Muscle of leg (tissue), 11 donors: ENCODE results near the gene LPP. TPM values are rescaled to one million over a fixed set of nuclear protein-coding genes. Genes with fewer than 3 reads are reported as not detected.

Experiments used
- DNase-seq: peaks from one replicate; pipeline ENCODE4 v3.0.0; 2013
- H3K27ac ChIP-seq: one replicate; pipeline ENCODE4 v1.5.1; 2013; ENCODE audit warnings: mild to moderate bottlenecking, low read length, control low read depth
- H3K27me3 ChIP-seq: one replicate; pipeline ENCODE4 v1.6.1; 2013; ENCODE audit warnings: low read length; ENCODE audit not compliant: control insufficient read depth, insufficient read depth
- H3K36me3 ChIP-seq: one replicate; pipeline ENCODE4 v1.6.1; 2013; ENCODE audit warnings: low read length; ENCODE audit not compliant: control insufficient read depth, insufficient read depth
- H3K4me1 ChIP-seq: one replicate; pipeline ENCODE4 v1.6.1; 2013; ENCODE audit warnings: low read length; ENCODE audit not compliant: control insufficient read depth, insufficient read depth
- H3K4me3 ChIP-seq: one replicate; pipeline ENCODE4 v1.5.1; 2013; ENCODE audit warnings: low read length, control low read depth
- H3K9me3 ChIP-seq: replicated peaks from 2 replicates; pipeline ENCODE4 v1.6.1; 2013; ENCODE audit warnings: low read depth, low read length; ENCODE audit not compliant: control insufficient read depth
- WGBS: methylation state at CpG from one replicate; pipeline ENCODE4 v1.1.5; 2013; ENCODE audit warnings: missing lambda C conversion rate; ENCODE audit not compliant: insufficient coverage; 5-methylcytosine and 5-hydroxymethylcytosine counted together
- polyA plus RNA-seq, 8 donors: library from polyadenylated mRNA; unstranded; fragments of 120-200 nt; gene quantifications; one replicate each; pipeline versions ENCODE4 v1.2.1 to v1.2.3, GENCODE V29; 2013; ENCODE audit warnings: inconsistent platforms in 1 of 8, low replicate concordance in 1 of 8; ENCODE audit not compliant: insufficient read length in 8 of 8, insufficient read depth in 1 of 8
- total RNA-seq: library from RNA; stranded (reverse); fragments of 120-200 nt; gene quantifications from one replicate; pipeline ENCODE4 v1.2.4, GENCODE V29; 2013

The LPP gene
- total and polyA plus RNA-seq, 9 donors = 8.9 to 24.3 (median 13.5) TPM

DNA sequence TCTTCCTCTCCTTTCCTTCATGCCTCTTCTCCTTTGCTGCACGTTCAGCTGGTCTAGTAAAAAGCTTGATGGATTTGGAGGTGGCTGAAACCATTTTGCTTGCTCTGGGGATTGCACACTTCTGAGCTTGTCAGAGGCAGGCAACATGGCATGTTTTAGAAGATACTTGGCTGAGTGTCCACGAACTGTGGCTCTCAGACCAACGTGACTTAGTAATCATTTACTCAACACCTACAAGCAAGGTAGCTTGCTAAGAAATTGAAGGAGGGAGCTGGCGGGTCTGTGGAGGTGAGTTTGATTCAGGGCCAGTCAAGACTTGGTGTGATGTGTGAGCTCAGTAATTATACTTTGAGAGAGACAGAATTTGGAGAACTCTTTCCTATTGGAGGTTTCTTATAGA lies 196.0 kb downstream of the LPP start:
- Histone ChIP-seq H3K27me3 (no peaks in the 10 kb centered on the region), H3K9me3 (no peaks in the 10 kb centered on the region), H3K4me1 (peaks cover 25% of the 10 kb centered on the region), H3K4me3 (no peak overlapping the region), H3K27ac (no peak overlapping the region), H3K36me3 (no peaks in the 10 kb centered on the region)
- no peak for DNase-seq
- 100% methylated on average over 1 of the region's 4 CpGs for whole genome bisulfite sequencing

DNA sequence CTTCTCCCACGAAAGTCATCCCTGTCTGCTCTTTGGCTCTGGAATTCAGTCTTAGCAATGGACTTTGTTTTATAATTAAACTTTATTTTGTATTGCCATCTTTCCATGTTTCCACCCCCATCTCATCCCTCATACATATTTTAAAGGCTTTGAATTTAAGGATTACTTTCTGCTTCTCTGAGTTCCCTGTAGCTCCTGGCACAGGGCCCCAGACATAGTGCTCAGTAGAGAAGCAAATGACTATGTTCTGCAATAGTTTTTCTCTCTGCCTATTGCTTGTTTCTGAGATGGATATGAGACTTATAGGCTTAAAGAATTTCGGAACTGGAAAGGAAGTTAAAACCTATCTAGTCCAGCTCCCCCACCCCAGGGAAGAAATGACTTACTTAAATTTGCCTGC lies 197.0 kb downstream of the LPP start:
- no CpG with 5 or more reads among the region's 2 CpGs for WGBS
- Histone ChIP-seq H3K4me3 (no peak overlapping the region), H3K4me1 (peaks cover 20% of the 10 kb centered on the region), H3K27ac (no peak overlapping the region), H3K9me3 (no peaks in the 10 kb centered on the region), H3K27me3 (no peaks in the 10 kb centered on the region), H3K36me3 (no peaks in the 10 kb centered on the region)
- DNase-seq = no peak

- WGBS = 84% methylated on average over 5 of the region's 7 CpGs
- H3K4me3 ChIP-seq = no peak overlapping the region
These were observed 197.7 kb downstream of the LPP start for GRCh38 chr3:188351648-188352047.

DNA sequence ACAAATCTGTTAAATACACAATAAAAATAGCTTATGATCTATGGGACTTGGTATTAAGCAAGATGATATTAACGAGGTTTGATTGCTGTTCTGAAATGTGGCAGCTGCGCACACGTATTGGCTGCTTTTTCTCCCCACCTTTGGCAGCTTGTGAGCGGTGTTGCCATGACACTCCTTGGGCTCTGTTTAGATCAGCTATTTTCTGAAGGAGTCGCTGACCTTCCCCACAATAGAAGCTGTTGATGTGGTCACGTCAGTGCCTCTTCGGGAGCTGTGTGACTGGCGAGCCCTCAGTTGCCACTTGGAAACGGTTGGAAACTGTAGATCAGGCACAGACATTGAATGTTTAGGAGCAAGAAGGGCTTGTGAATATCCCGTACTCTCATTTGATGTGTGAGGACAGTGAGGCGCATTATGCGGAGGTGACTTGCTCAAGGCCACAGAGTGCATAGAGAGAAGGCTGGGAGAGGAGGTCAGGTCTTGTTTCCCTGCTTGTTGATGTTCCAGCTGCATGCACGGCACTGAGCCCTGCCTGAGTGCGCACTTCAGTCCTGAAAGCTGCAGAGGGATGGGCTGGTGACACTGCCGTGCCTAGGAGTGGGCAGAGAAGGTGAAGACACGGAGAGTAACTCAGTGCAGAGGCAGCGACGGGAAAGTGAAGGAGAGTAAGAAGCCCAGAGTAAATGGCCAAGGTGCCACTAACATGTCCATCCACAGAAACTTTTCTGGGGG lies 198.4 kb downstream of the LPP start:
- WGBS = 87% methylated on average over 16 of the region's 18 CpGs
- H3K9me3 ChIP-seq = no peaks in the 10 kb centered on the region
- H3K27ac ChIP-seq = peak overlapping the region; percentile 66
- no peaks in the 10 kb centered on the region for H3K36me3 ChIP-seq
- DNase-seq = no peak
- no peaks in the 10 kb centered on the region for H3K27me3 ChIP-seq
- peaks cover 21% of the 10 kb centered on the region for H3K4me1 ChIP-seq
- H3K4me3 ChIP-seq = no peak overlapping the region

More at GRCh38 chr3:188351648-188352047, 197.7 kb downstream of the LPP start:
- Histone ChIP-seq H3K4me1 (peaks cover 20% of the 10 kb centered on the region), H3K27ac (peak overlapping the region; percentile 9), H3K27me3 (no peaks in the 10 kb centered on the region), H3K9me3 (no peaks in the 10 kb centered on the region), H3K36me3 (no peaks in the 10 kb centered on the region)
- DNase-seq = no peak

- H3K27ac ChIP-seq = no peak overlapping the region
- H3K4me1 ChIP-seq = peaks cover 20% of the 10 kb centered on the region
These were observed 199.5 kb downstream of the LPP start for GRCh38 chr3:188353426-188353825.

DNA sequence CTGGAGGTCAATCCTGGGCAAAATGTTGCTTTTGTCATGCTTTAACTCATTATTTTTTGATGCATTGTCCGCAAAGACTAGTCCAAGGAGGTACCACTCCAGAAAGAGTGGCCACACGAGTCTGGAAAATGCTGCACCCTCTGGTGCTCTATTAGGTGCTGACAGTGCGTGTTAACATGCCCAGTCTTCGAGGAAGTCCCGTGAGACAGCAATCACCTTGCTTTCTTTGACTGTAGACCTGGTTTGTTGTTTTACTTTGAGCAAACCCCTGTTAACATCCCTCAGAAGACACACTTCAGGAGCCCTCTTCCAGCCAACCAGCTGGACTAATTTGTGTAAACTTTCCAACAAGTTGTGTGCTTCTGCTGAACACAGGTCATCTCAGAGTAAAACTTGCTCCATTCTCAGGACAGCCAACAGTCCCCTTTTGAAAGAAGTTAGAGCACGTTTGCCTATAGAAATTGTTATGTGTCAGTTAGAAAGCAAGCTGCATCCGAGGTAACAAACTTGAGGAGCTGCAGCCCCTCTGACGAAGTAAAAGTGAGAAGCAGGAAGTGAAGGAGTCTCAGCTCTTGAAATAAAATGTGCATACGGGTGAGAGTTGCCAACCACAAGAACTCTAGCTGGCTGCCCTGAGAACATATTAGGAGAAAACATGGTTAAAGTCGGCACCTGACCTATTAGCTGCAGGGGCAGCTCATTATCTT lies 205.0 kb downstream of the LPP start:
- Histone ChIP-seq H3K27ac (no peak overlapping the region), H3K36me3 (no peaks in the 10 kb centered on the region), H3K27me3 (no peaks in the 10 kb centered on the region), H3K9me3 (no peaks in the 10 kb centered on the region), H3K4me1 (peaks cover 8% of the 10 kb centered on the region), H3K4me3 (no peak overlapping the region)
- 65% methylated on average over 8 of the region's 10 CpGs for WGBS
- DNase-seq = no peak

More at GRCh38 chr3:188353426-188353825, 199.5 kb downstream of the LPP start:
- Histone ChIP-seq H3K9me3 (no peaks in the 10 kb centered on the region), H3K27me3 (no peaks in the 10 kb centered on the region), H3K4me3 (no peak overlapping the region), H3K36me3 (no peaks in the 10 kb centered on the region)
- WGBS = no CpG with 5 or more reads among the region's 1 CpG
- DNase-seq = no peak

DNA sequence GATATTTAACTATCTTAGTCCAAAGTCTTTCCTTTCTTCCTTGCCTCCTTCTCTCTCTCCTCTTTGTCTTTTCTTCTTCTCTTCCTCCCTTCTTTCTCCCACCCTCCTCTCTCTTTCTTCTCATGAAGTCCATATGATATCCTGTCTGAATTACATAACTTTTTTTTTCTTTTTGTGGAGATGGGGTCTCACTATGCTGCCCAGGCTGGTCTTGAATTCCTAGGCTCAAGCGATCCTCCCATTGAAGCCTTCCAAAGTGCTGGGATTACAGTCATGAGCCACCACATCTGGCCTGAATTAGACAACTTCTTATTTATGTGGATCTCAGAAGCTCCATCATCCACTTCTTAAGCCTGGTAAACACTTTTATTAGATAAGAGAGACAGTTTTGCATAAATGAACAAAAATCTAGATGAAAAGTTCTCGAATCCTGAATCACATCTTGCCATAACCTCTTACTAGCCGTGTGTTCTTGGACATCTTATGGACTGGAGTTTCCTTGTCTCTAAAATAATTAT lies 206.5 kb downstream of the LPP start:
- Histone ChIP-seq H3K27me3 (no peaks in the 10 kb centered on the region), H3K9me3 (no peaks in the 10 kb centered on the region), H3K27ac (no peak overlapping the region), H3K4me3 (no peak overlapping the region), H3K4me1 (peaks cover 8% of the 10 kb centered on the region), H3K36me3 (no peaks in the 10 kb centered on the region)
- no CpG with 5 or more reads among the region's 3 CpGs for WGBS
- DNase-seq = no peak

GRCh38 chr3:188361888-188362287 lies 207.9 kb downstream of the LPP start:
- Histone ChIP-seq H3K4me1 (peaks cover 8% of the 10 kb centered on the region), H3K27me3 (no peaks in the 10 kb centered on the region), H3K4me3 (no peak overlapping the region), H3K9me3 (no peaks in the 10 kb centered on the region), H3K36me3 (no peaks in the 10 kb centered on the region), H3K27ac (no peak overlapping the region)
- 94% methylated on average over 5 of the region's 7 CpGs for WGBS
- DNase-seq = no peak

- H3K4me3 ChIP-seq = no peak overlapping the region
- H3K36me3 ChIP-seq = no peaks in the 10 kb centered on the region
- H3K4me1 ChIP-seq = peaks cover 6% of the 10 kb centered on the region
- 80% methylated on average over 1 of the region's 10 CpGs for WGBS
- no peak for DNase-seq
- H3K9me3 ChIP-seq = no peaks in the 10 kb centered on the region
- no peaks in the 10 kb centered on the region for H3K27me3 ChIP-seq
- no peak overlapping the region for H3K27ac ChIP-seq
These were observed 208.5 kb downstream of the LPP start for GRCh38 chr3:188362405-188362831.

- DNase-seq = no peak
- 100% methylated on average over 2 of the region's 5 CpGs for WGBS
- no peak overlapping the region for H3K4me3 ChIP-seq
- H3K27me3 ChIP-seq = no peaks in the 10 kb centered on the region
- no peak overlapping the region for H3K27ac ChIP-seq
- no peaks in the 10 kb centered on the region for H3K36me3 ChIP-seq
- no peaks in the 10 kb centered on the region for H3K4me1 ChIP-seq
- no peaks in the 10 kb centered on the region for H3K9me3 ChIP-seq
These were observed 211.2 kb downstream of the LPP start for GRCh38 chr3:188365184-188365583.
